ENCODE data around the gene NCK2.

Gene NCK2

GRCh38 chr2:105834931-105835330 lies 90.2 kb downstream of the NCK2 start:
- peaks cover 8% of the 10 kb centered on the region for H3K4me1 ChIP-seq
- H3K4me3 ChIP-seq, result peak overlapping the region; percentile 43; the same call in 1 of the 2 replicates
- H3K4me2 ChIP-seq, result peak overlapping the region; percentile 62
- peak overlapping the region; percentile 81 for H3K27ac ChIP-seq
- no peaks in the 10 kb centered on the region for H3K27me3 ChIP-seq
- H3K9me3 ChIP-seq, result peaks cover 96% of the 10 kb centered on the region
- H3K9ac ChIP-seq, result no peak overlapping the region
- H4K20me1 ChIP-seq, result peaks cover 49% of the 10 kb centered on the region
- no peak for TF ChIP-seq Cebpa-rat (IDR thresholded peaks at IDR 0.05)
- peaks cover 59% of the 10 kb centered on the region for H3K36me3 ChIP-seq

GRCh38 chr2:105836341-105836740 lies 91.6 kb downstream of the NCK2 start:
- peak overlapping the region; percentile 20; the same call in 1 of the 2 replicates for H3K4me3 ChIP-seq
- no peak overlapping the region for H3K9ac ChIP-seq
- peaks cover 8% of the 10 kb centered on the region for H3K4me1 ChIP-seq
- H3K36me3 ChIP-seq, result peaks cover 63% of the 10 kb centered on the region
- no peaks in the 10 kb centered on the region for H3K27me3 ChIP-seq
- no peak overlapping the region for H3K4me2 ChIP-seq
- TF ChIP-seq Cebpa-rat (IDR thresholded peaks at IDR 0.05), result no peak
- H3K27ac ChIP-seq, result no peak overlapping the region
- peaks cover 54% of the 10 kb centered on the region for H4K20me1 ChIP-seq
- H3K9me3 ChIP-seq, result peaks cover 96% of the 10 kb centered on the region

- Histone ChIP-seq H3K27ac (no peak overlapping the region), H3K9me3 (peaks cover 96% of the 10 kb centered on the region), H3K27me3 (no peaks in the 10 kb centered on the region), H3K4me3 (peak overlapping the region; percentile 20; the same call in 1 of the 2 replicates), H3K4me2 (no peak overlapping the region), H3K4me1 (peaks cover 8% of the 10 kb centered on the region), H3K36me3 (peaks cover 65% of the 10 kb centered on the region), H4K20me1 (peaks cover 55% of the 10 kb centered on the region), H3K9ac (no peak overlapping the region)
- no peak for TF ChIP-seq Cebpa-rat (IDR thresholded peaks at IDR 0.05)
These were observed 92.4 kb downstream of the NCK2 start for GRCh38 chr2:105836840-105837692.

GRCh38 chr2:105839793-105840192 lies 95.1 kb downstream of the NCK2 start:
- H3K4me3 ChIP-seq, result no peak overlapping the region
- H4K20me1 ChIP-seq, result peaks cover 82% of the 10 kb centered on the region
- no peak for TF ChIP-seq Cebpa-rat (IDR thresholded peaks at IDR 0.05)
- peaks cover 2% of the 10 kb centered on the region for H3K4me1 ChIP-seq
- no peak overlapping the region for H3K4me2 ChIP-seq
- no peak overlapping the region for H3K9ac ChIP-seq
- H3K9me3 ChIP-seq, result peaks cover 79% of the 10 kb centered on the region
- H3K27me3 ChIP-seq, result no peaks in the 10 kb centered on the region
- peaks cover 65% of the 10 kb centered on the region for H3K36me3 ChIP-seq
- H3K27ac ChIP-seq, result no peak overlapping the region

- Histone ChIP-seq H4K20me1 (peaks cover 93% of the 10 kb centered on the region), H3K36me3 (peaks cover 77% of the 10 kb centered on the region), H3K4me2 (no peak overlapping the region), H3K4me3 (no peak overlapping the region), H3K27ac (no peak overlapping the region), H3K9me3 (peaks cover 67% of the 10 kb centered on the region), H3K4me1 (no peaks in the 10 kb centered on the region), H3K27me3 (no peaks in the 10 kb centered on the region), H3K9ac (no peak overlapping the region)
- TF ChIP-seq Cebpa-rat (IDR thresholded peaks at IDR 0.05), result no peak
These were observed 96.2 kb downstream of the NCK2 start for GRCh38 chr2:105840933-105841332.

GRCh38 chr2:105841551-105841950 lies 96.8 kb downstream of the NCK2 start:
- H3K4me3 ChIP-seq, result no peak overlapping the region
- no peak overlapping the region for H3K27ac ChIP-seq

GRCh38 chr2:105842555-105842954 lies 97.8 kb downstream of the NCK2 start:
- Histone ChIP-seq H4K20me1 (peaks cover 96% of the 10 kb centered on the region), H3K27me3 (no peaks in the 10 kb centered on the region), H3K9ac (no peak overlapping the region), H3K36me3 (peaks cover 76% of the 10 kb centered on the region), H3K27ac (no peak overlapping the region), H3K4me1 (no peaks in the 10 kb centered on the region), H3K9me3 (peaks cover 51% of the 10 kb centered on the region), H3K4me3 (no peak overlapping the region), H3K4me2 (no peak overlapping the region)
- no peak for TF ChIP-seq Cebpa-rat (IDR thresholded peaks at IDR 0.05)

More at GRCh38 chr2:105841551-105841950, 96.8 kb downstream of the NCK2 start:
- Histone ChIP-seq H3K4me2 (no peak overlapping the region), H3K27me3 (no peaks in the 10 kb centered on the region), H4K20me1 (peaks cover 96% of the 10 kb centered on the region), H3K36me3 (peaks cover 77% of the 10 kb centered on the region), H3K9me3 (peaks cover 61% of the 10 kb centered on the region), H3K9ac (no peak overlapping the region), H3K4me1 (no peaks in the 10 kb centered on the region)
- no peak for TF ChIP-seq Cebpa-rat (IDR thresholded peaks at IDR 0.05)

- Histone ChIP-seq H4K20me1 (peaks cover 99% of the 10 kb centered on the region), H3K27me3 (no peaks in the 10 kb centered on the region), H3K4me1 (no peaks in the 10 kb centered on the region), H3K4me3 (no peak overlapping the region), H3K9ac (no peak overlapping the region), H3K9me3 (peaks cover 43% of the 10 kb centered on the region), H3K4me2 (no peak overlapping the region), H3K36me3 (peaks cover 80% of the 10 kb centered on the region), H3K27ac (no peak overlapping the region)
- no peak for TF ChIP-seq Cebpa-rat (IDR thresholded peaks at IDR 0.05)
These were observed 99.0 kb downstream of the NCK2 start for GRCh38 chr2:105843476-105844374.

GRCh38 chr2:105845976-105846375 lies 101.3 kb downstream of the NCK2 start:
- Histone ChIP-seq H3K27ac (no peak overlapping the region), H3K9me3 (peaks cover 39% of the 10 kb centered on the region), H4K20me1 (peaks cover 97% of the 10 kb centered on the region), H3K27me3 (no peaks in the 10 kb centered on the region), H3K36me3 (peaks cover 78% of the 10 kb centered on the region), H3K4me3 (no peak overlapping the region), H3K9ac (no peak overlapping the region), H3K4me1 (peaks cover 8% of the 10 kb centered on the region), H3K4me2 (no peak overlapping the region)
- no peak for TF ChIP-seq Cebpa-rat (IDR thresholded peaks at IDR 0.05)

Data from BLaER1 (cell line).